NCI-H187 treated with DMSO at 0.1 percent for 48 hours (cell line): ENCODE results near the gene ZNF100.
"Not testable (repeated sequence)": the region's sequence is repeated elsewhere in the genome, so short reads cannot be mapped to it uniquely, and the experiment has no call there.

Experiments used
- DNase-seq: peaks from one replicate; lab custom pipeline; 2025; lab: John Stamatoyannopoulos, UW

The ZNF100 gene

GRCh38 chr19:21704320-21704719 lies 63.1 kb downstream of the ZNF100 start:
- DNase-seq, result no peak

DNA sequence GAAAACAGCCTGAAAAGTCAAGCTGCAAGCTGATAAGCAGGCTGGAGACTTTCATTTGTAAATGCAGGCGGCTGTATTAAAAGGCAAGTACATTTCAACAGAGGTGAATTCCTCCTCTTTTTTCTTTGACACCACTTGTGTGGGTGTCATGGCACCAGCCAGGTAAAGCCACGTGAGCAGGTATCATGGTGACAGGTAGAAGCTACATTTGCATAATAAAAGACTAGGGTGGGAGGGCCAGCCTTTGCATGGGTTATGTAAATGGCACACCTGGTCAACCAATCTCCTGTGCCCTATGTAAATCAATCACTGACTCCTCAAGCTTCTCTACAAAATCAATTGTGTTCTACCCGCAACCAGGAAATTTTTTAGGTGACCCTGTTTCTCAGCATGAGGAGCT lies 68.2 kb downstream of the ZNF100 start:
- no peak for DNase-seq

- no peak for DNase-seq
Measured at GRCh38 chr19:21698215-21698614, 69.2 kb downstream of the ZNF100 start.

DNA sequence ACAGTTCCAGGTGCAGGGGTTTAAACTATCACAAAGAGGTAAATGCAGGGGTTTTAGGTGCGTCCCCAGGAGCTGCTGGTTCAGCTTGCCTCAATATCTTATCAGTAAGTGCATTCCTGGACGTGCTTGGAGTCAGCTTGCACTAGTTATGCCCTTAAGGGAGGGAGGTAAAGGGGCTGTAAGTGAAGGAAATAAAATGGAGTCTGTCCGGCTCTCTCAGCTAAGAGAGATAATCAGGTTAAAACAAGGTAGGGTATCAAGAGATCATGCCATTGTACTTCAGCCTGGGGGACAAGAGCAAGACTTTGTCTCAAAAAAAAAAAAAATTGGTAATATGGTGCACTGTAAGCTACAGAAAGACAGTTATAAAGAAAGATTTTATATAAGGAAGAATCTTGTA lies 69.7 kb downstream of the ZNF100 start:
- no peak for DNase-seq

DNA sequence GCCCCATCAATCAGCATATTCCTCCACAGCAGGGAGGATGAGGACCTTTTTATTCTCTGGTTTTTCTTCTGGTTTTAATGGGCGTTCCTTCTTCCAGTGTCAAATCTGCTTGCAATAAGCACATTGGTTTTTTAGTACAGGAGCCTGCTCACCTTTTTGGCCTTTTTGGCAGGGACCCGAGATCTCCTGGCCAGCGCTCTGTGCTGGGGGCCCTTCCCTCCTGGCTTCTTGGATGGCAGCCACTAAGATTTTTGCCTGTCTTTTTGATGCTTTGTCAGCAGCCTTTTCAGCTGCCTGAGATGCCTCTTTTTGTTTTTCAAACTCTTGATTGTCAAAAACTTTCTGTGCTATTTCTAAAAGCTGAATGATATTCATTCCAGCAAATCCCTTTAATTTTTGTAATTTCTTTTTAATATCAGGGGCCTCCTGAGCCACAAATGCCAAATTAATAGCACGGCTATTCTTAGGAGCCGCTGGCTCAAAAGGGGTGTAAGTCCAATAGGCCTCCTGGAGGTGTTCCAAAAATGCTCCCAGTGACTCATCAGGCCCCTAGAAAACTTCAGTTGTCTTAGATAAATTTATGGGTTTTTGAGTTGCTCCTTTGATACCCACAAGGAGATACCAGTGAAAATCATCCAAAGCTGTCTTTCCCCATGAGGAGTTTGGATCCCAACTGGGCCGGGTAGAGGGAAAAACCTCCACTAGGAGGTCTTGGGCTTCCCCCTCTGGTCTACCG lies 73.0 kb downstream of the ZNF100 start:
- DNase-seq, result no peak

DNA sequence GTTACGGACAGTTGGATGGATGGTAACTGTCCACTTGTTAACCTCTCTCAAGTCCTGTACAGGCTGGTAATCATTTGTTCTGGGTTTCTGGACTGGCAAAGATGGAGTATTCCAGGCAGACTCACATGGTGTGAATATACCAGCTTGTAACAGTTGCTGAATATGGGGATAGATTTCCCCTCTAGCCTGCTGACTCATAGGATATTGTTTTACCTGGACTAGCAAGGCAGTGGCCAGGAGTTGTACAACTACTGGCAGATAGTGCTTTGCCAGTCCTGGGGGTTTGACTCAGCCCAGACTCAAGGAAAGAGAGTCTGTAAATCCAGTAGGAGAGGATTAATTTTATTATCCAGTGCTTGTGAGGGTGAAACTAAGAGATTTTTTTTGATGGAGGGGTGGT lies 74.0 kb downstream of the ZNF100 start:
- DNase-seq, result no peak

GRCh38 chr19:21691661-21692060 lies 75.7 kb downstream of the ZNF100 start:
- DNase-seq, result no peak

DNA sequence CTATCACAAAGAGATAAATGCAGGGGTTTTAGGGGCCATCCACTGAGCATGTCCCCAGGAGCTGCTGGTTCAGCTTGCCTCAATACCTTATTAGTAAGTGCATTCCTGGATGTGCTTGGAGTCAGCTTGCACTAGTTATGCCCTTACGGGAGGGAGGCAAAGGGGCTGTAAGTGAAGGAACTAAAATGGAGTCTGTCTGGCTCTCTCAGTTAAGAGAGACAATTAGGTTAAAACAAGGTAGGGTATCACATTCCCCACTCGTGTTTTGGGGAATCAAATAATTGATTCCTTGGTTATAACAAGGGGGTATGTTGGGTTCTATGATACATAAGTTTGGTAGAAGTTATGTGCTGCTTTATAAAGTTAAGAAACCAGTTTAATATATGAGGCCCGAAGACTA lies 78.9 kb downstream of the ZNF100 start:
- DNase-seq, result no peak

DNA sequence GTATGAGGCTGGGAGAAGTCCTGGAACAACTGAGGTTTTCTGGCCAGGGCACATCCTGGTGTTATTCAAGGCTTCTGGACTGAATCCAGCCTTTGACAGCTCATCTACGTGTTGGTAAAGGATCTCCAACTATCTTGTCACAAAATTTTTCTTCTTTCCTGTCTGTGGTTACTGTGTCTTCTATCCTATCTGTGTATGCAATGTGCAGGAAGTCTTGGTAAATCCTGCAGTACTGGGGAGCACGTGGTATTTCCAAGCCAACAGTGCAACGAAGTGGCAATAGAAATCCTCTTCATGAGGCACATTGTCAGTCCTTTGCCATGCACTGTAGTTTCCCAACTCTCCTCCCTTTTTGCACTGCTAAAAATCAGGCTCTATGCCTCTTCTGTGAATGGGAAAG lies 86.7 kb downstream of the ZNF100 start:
- no peak for DNase-seq

- no peak for DNase-seq
Measured at GRCh38 chr19:21680026-21680425, 87.4 kb downstream of the ZNF100 start.

GRCh38 chr19:21677696-21678418 lies 89.5 kb downstream of the ZNF100 start:
- no peak for DNase-seq

DNA sequence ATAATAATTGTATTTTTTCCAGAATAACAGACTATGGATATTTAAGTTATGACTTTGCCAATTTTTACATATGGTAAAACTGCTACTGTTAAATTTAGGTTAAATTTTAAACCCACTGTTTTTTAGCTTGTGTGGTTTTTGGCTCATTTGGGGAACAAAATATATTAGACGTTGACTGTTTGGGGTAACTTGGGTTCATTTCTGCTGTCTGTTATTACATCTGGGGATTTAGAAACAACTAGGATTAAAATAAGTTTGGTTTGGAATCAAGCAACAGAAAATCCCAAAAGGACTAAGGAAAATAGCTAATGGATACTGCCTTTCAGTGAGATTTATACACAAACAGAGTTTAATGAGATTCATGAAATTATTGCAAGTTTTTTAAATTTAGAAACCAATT lies 92.9 kb downstream of the ZNF100 start:
- no peak for DNase-seq

- DNase-seq, result not testable (repeated sequence)
Measured at GRCh38 chr19:21673479-21673878, 93.9 kb downstream of the ZNF100 start.
